A375 (cell line): ENCODE results near the gene CYP4F12. TPM values are rescaled to one million over a fixed set of nuclear protein-coding genes. Genes with fewer than 3 reads are reported as not detected.

ENCODE experiments used
- total RNA-seq: library from RNA; depleted of rRNA; stranded (reverse); fragments of >200 nt; shearing (Covaris generic); gene quantifications from 2 replicates; pipeline ENCODE4 v1.2.3, GENCODE V29; 2014; rRNA removed

The CYP4F12 gene, protein sequence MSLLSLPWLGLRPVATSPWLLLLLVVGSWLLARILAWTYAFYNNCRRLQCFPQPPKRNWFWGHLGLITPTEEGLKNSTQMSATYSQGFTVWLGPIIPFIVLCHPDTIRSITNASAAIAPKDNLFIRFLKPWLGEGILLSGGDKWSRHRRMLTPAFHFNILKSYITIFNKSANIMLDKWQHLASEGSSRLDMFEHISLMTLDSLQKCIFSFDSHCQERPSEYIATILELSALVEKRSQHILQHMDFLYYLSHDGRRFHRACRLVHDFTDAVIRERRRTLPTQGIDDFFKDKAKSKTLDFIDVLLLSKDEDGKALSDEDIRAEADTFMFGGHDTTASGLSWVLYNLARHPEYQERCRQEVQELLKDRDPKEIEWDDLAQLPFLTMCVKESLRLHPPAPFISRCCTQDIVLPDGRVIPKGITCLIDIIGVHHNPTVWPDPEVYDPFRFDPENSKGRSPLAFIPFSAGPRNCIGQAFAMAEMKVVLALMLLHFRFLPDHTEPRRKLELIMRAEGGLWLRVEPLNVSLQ
- total RNA-seq: 0.53 and 1.2 TPM in 2 replicates

DNA sequence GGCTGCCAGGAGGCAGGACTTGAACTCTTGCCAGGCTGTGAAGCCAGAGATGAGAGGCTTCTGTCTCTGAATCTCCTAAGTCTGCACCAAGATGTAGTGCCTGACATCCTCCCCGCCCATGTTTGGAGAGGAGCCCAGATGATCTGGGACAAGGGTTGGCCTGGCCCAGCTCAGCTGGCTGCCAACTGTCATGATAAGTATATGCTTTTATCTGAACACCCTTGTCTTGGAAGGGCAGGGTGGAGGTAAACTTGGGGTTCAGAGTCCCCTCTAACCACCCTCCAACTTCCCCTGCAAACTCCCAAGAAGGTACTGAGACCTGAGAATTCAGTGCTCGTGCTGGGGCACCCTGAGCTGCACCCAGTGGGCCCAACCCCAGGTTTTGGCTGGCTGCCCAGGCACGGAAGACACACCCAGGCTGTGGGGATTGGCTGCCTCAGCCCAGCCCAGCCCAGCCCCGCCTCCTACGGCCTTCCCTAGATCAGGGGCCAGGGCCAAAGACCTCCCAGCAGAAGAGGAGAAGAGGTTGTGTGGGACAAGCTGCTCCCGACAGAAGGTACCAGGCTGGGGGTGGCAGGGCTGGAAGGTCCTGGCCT lies at the start of gene CYP4F12:
Gene CYP4F12 (plus strand): TSS at position 508 of the 596 bp plus-strand sequence. CDS start 443 bp downstream, outside the sequence.

DNA sequence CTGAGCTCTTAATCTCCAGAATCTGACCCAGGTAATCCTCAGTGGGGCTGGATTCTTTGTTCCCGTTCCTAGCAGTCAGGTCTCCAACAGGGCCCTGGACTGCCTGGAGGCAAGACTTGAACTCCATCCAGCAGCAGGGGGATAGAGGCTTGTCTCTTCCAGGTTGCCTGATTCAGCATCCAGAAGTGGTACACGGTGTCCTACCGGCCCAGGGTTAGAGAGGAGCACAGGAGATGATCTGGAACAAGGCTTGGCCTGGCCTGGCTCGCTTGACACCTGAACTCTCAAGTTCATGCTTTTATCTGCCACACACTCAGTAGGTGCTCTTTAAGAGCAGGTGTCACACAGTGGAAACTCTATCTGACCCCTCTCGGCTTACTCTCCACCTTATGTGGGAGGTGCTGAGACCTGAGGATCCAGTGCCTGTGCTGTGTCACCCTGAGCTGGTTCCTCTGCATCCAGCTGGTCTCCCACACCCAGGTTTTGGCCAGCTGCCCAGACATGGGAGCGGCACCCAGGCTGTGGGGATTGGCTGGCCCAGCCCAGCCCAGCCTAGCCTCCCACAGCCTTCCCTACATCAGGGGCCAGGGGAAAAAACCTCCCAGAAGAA lies 32.5 kb upstream of the CYP4F12 start, which contains the start of gene CYP4F3:
Gene CYP4F3 (plus strand): TSS at position 604 of the 610 bp plus-strand sequence. CDS start 519 bp downstream, outside the sequence.

DNA sequence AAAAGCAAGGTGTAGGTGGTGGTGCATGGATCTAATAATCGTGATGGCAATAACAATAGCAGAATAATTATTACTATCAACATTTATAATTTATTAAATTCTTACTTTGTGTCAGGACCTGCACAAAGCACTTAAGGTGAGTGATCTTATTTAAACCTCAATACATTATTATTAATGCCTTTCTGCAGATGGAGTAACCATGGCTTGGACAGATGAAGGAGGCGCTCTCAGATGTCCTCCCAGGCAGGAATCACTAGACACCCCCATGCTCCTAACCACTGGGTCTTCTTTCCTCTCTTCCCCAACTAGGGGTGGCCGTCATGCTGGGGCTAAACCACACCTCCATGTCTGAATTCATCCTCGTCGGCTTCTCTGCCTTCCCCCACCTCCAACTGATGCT lies 54.8 kb downstream of the CYP4F12 start, which contains the start of gene OR10H2:
Gene OR10H2 (plus strand): TSS at position 301 of the 400 bp plus-strand sequence. CDS start 20 bp downstream, at position 321.

DNA sequence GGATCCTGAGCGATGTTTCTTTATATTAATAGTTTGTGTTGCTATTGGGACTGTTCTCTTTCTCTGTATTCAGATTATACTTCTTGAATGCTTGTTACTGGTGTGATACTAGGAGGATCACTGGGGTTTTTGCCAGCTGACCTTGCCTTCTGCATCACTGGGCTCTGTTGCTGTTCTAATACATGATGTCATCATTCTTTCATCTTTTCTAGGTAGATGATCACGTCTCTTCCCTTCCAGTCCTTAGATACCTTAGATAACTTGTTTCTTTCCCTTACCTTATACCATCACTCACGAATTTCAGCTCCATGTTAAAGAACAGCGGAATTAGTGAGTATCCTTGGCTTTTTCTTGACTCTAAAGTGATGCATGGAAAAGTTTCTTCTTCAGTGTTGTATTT lies 64.8 kb downstream of the CYP4F12 start, which contains the start of gene OR10H3:
Gene OR10H3 (plus strand): TSS at position 264 of the 400 bp plus-strand sequence. CDS start 3,408 bp downstream, outside the sequence.

Other genes with a start within 250 kb of the CYP4F12 start
- 30.3 and 34.7 TPM in 2 replicates for gene WIZ, start 223.1 kb upstream of the CYP4F12 start, total RNA-seq
- 0.03 TPM in 1 of 2 replicates, not detected in the other for gene RASAL3, start 208.5 kb upstream of the CYP4F12 start, total RNA-seq
- not detected in 2 replicates for gene PGLYRP2, start 193.6 kb upstream of the CYP4F12 start, total RNA-seq
- gene CYP4F22, start 164.6 kb upstream of the CYP4F12 start, total RNA-seq: not detected in 2 replicates
- gene CYP4F8, start 57.9 kb upstream of the CYP4F12 start, total RNA-seq: not detected in 2 replicates
- gene CYP4F3, start 32.2 kb upstream of the CYP4F12 start, total RNA-seq: 0.03 and 0.08 TPM in 2 replicates
- gene OR10H2, start 54.9 kb downstream of the CYP4F12 start, total RNA-seq: not detected in 2 replicates
- not detected in 2 replicates for gene OR10H3, start 64.9 kb downstream of the CYP4F12 start, total RNA-seq
- not detected in 2 replicates for gene OR10H5, start 114.6 kb downstream of the CYP4F12 start, total RNA-seq
- gene OR10H1, start 142.6 kb downstream of the CYP4F12 start, total RNA-seq: not detected in 2 replicates
- 0.26 and 0.42 TPM in 2 replicates for gene CYP4F2, start 225.0 kb downstream of the CYP4F12 start, total RNA-seq